K562 (cell line): Measurements from ENCODE around the gene PLCB4. TPM values are rescaled to one million over a fixed set of nuclear protein-coding genes. Genes with fewer than 3 reads are reported as not detected.

ENCODE experiments used
- ATAC-seq: fragments of 200-7000 bp; cut with Tn5 transposase; 3 replicates; pipeline ENCODE4 v1.9.1; 2020; ENCODE audit warnings: moderate library complexity
- BruUV-seq: library from RNA; stranded (reverse); fragments of 400-500 nt; replicated peaks from 2 replicates; lab custom pipeline; 2021; lab: Mats Ljungman, UMichigan
- CTCF ChIA-PET: fragments of 300-600 bp; formaldehyde crosslinking; extraction: SDS; loops from one replicate; lab custom pipeline; 2021; ENCODE audit warnings: low intra/inter-chr PET ratio; lab: Yijun Ruan, JAX
- POLR2A ChIA-PET: fragments of 300-600, 350-650 bp; sonication (Branson Sonifier 250); formaldehyde crosslinking; extraction: SDS; loops from one replicate; lab custom pipeline; 2021; ENCODE audit warnings: antibody characterized with exemption, inconsistent platforms; lab: Yijun Ruan, JAX
- DNase-seq, 4 experiments: peaks; one replicate each; pipeline versions ENCODE4 v3.0.0 to v3.0.0-alpha.2; 2011 to 2018; ENCODE audit warnings: low spot score in 3 of 4, mixed read lengths in 3 of 4; ENCODE audit errors: extremely low read depth in 1 of 4
- FAIRE-seq: peaks from 2 replicates; lab custom pipeline; 2011; peaks lifted over from hg19 to GRCh38; lab: Jason Lieb, UNC
- H2AFZ ChIP-seq: 2 replicates; pipeline ENCODE4 v1.6.0; 2011; ENCODE audit warnings: low read depth, low read length, control low read depth, inconsistent platforms
- H3K27ac ChIP-seq: fragments of 200-600 bp; 3 replicates; pipeline ENCODE4 v1.8.0; 2011; ENCODE audit warnings: low read depth, mild to moderate bottlenecking, control low read depth, inconsistent platforms, low read length, moderate library complexity, mixed read lengths; ENCODE audit errors: extremely low read depth
- H3K27me3 ChIP-seq, 2 experiments: fragments of 300-600 bp in 1 of 2; 2 replicates in 1 of 2; 3 replicates in 1 of 2; pipeline versions ENCODE4 v1.6.0 to v1.8.0; 2011; ENCODE audit warnings: inconsistent platforms in 2 of 2, low read length in 2 of 2, mild to moderate bottlenecking in 1 of 2, mixed read lengths in 1 of 2, moderate library complexity in 1 of 2; ENCODE audit not compliant: control insufficient read depth in 2 of 2, insufficient read depth in 2 of 2
- H3K36me3 ChIP-seq: fragments of 300-600 bp; 3 replicates; pipeline ENCODE4 v1.8.0; 2011; ENCODE audit warnings: mild to moderate bottlenecking, low read length, inconsistent platforms; ENCODE audit not compliant: control insufficient read depth, insufficient read depth
- H3K4me1 ChIP-seq, 2 experiments: fragments of 200-600 bp in 1 of 2; replicated peaks in 1 of 2; 2 replicates in 1 of 2; 3 replicates in 1 of 2; pipeline versions ENCODE4 v1.5.1 to v1.8.0; 2011; ENCODE audit warnings: inconsistent platforms in 2 of 2, low read length in 2 of 2, mild to moderate bottlenecking in 1 of 2, mixed read lengths in 1 of 2, moderate library complexity in 1 of 2; ENCODE audit not compliant: control insufficient read depth in 2 of 2, insufficient read depth in 2 of 2
- H3K4me2 ChIP-seq: 2 replicates; pipeline ENCODE4 v1.6.1; 2011; ENCODE audit warnings: low read length, control low read depth, inconsistent platforms, mixed read lengths; ENCODE audit not compliant: insufficient read depth
- H3K4me3 ChIP-seq: fragments of 200-600 bp; sonication (generic), shearing (Covaris generic); 2 replicates; pipeline ENCODE4 v1.5.1; 2016; ENCODE audit warnings: control low read depth, inconsistent platforms
- H3K79me2 ChIP-seq: fragments of 200-600 bp; 3 replicates; pipeline ENCODE4 v1.8.0; 2011; ENCODE audit warnings: low read length, inconsistent platforms; ENCODE audit not compliant: control insufficient read depth, insufficient read depth
- H3K9ac ChIP-seq, 2 experiments: 2 replicates each; pipeline versions ENCODE4 v1.6.0 to v1.6.1; 2011; ENCODE audit warnings: low read depth in 2 of 2, low read length in 2 of 2, control low read depth in 1 of 2, inconsistent platforms in 1 of 2, mild to moderate bottlenecking in 1 of 2, mixed read lengths in 1 of 2; ENCODE audit not compliant: insufficient read depth in 1 of 2
- H3K9me1 ChIP-seq: one replicate; pipeline ENCODE4 v1.6.0; 2011; ENCODE audit warnings: inconsistent platforms, mild to moderate bottlenecking, low read length, moderate library complexity; ENCODE audit not compliant: control insufficient read depth, insufficient read depth
- H3K9me3 ChIP-seq: replicated peaks from 2 replicates; pipeline ENCODE4 v1.5.1; 2011; ENCODE audit warnings: low read depth, low read length, inconsistent platforms; ENCODE audit not compliant: control insufficient read depth, insufficient read depth
- H4K20me1 ChIP-seq: replicated peaks from 2 replicates; pipeline ENCODE4 v1.6.1; 2011; ENCODE audit warnings: low read length, inconsistent platforms, mixed read lengths; ENCODE audit not compliant: control insufficient read depth, insufficient read depth
- ARID4B ChIP-seq: sonication (generic); formaldehyde crosslinking; IDR thresholded peaks from 2 replicates; pipeline ENCODE4 v1.8.0; 2022; ENCODE audit warnings: mild to moderate bottlenecking, missing genetic modification reagents
- EZH2 ChIP-seq: IDR thresholded peaks from 2 replicates; pipeline ENCODE4 v1.6.1; 2012; ENCODE audit warnings: low read depth, mild to moderate bottlenecking, inconsistent platforms, low read length, borderline replicate concordance
- MCM2 ChIP-seq: fragments of 450-650 bp; IDR thresholded peaks from 2 replicates; pipeline ENCODE4 v1.6.1; 2017; ENCODE audit warnings: low read depth, mild to moderate bottlenecking
- MXD1 ChIP-seq: fragments of 250-450 bp; sonication (Bioruptor Pico); IDR thresholded peaks from 2 replicates; pipeline ENCODE4 v1.8.0; 2021; ENCODE audit warnings: borderline replicate concordance, mild to moderate bottlenecking, moderate library complexity; ENCODE audit not compliant: poor library complexity, severe bottlenecking
- SP1 ChIP-seq: sonication (generic); formaldehyde crosslinking; IDR thresholded peaks from 2 replicates; pipeline ENCODE4 v1.8.1; 2022; ENCODE audit warnings: mild to moderate bottlenecking, missing genetic modification reagents
- TFE3 ChIP-seq: fragments of 450-650 bp; formaldehyde crosslinking; IDR thresholded peaks from 2 replicates; pipeline ENCODE4 v1.4.0; 2020; ENCODE audit warnings: mild to moderate bottlenecking, mixed read lengths
- U2AF2 ChIP-seq: fragments of 200-400 bp; formaldehyde crosslinking; optimal IDR thresholded peaks from 2 replicates; pipeline ENCODE3; 2017; ENCODE audit warnings: low read depth, mild to moderate bottlenecking, low read length
- XRCC5 ChIP-seq: fragments of 200-400 bp; formaldehyde crosslinking; IDR thresholded peaks from 2 replicates; pipeline ENCODE4 v1.6.1; 2017; ENCODE audit warnings: low read depth, mild to moderate bottlenecking, low read length
- ZBTB8A ChIP-seq: fragments of 450-650 bp; IDR thresholded peaks from 2 replicates; pipeline ENCODE4 v1.6.1; 2018; ENCODE audit warnings: mild to moderate bottlenecking, moderate library complexity; ENCODE audit not compliant: partially characterized antibody
- ZNF143 ChIP-seq: sonication (generic); formaldehyde crosslinking; IDR thresholded peaks from 2 replicates; pipeline ENCODE4 v1.9.0; 2022; ENCODE audit warnings: mild to moderate bottlenecking, missing genetic modification reagents
- ZNF280A ChIP-seq: fragments of 450-650 bp; IDR thresholded peaks from 2 replicates; pipeline ENCODE4 v1.6.1; 2018; ENCODE audit warnings: mild to moderate bottlenecking, low read depth; ENCODE audit not compliant: partially characterized antibody
- WGBS: fragments of 100-300 bp; shearing (Covaris generic); methylation state at CpG from one replicate; pipeline ENCODE4 v1.1.6; 2016; ENCODE audit warnings: low coverage, mixed read lengths; ENCODE audit not compliant: insufficient coverage; ENCODE audit errors: missing lambda C conversion rate; 5-methylcytosine and 5-hydroxymethylcytosine counted together
- in situ Hi-C: fragments of 300-500 bp; cut with MboI; formaldehyde crosslinking; loops from 4 replicates; pipeline ENCODE4 v1.15.0; 2018; ENCODE audit warnings: inconsistent platforms, mixed read lengths
- intact Hi-C: fragments of 100-400 bp; cut with micrococcal nuclease; formaldehyde crosslinking; loops from 2 replicates; pipeline ENCODE4 v1.14.2; 2022
- polyA plus RNA-seq, 8 experiments: library from polyadenylated mRNA; depleted of rRNA in 4 of 8; stranded (reverse) in 5 of 8; unstranded in 3 of 8; fragments of >200 nt; fragmentation: Nextera tagmentation in 2 of 8; fragmentation: Illumina TruSeq in 1 of 8; extraction: Ambion mirVana in 2 of 8; extraction: Trizol in 1 of 8; gene quantifications; 2 replicates each; pipeline versions ENCODE4 v1.2.1 to v1.2.3, GENCODE V29; 2011 to 2014; ENCODE audit warnings: inconsistent platforms in 1 of 8, missing spikeins in 1 of 8
- total RNA-seq, 7 experiments: library from RNA; depleted of rRNA in 6 of 7; stranded (reverse); fragments of >200 nt in 6 of 7; fragmentation: Illumina TruSeq in 2 of 7; extraction: Trizol in 2 of 7; gene quantifications; 2 replicates each; pipeline versions ENCODE4 v1.2.1 to v1.2.3, GENCODE V29; 2011 to 2021; ENCODE audit warnings: low replicate concordance in 1 of 7

PLCB4 gene
- total and polyA plus RNA-seq, 9 of the 15 experiments (the other 6 are each of a cell fraction or from before 2014, with no cell fraction given): 0.20 to 2.9 (median 0.52) TPM

- TF ChIP-seq ZNF280A (no peak), MCM2 (no peak)
Measured at GRCh38 chr20:9109566-9109965, 40.7 kb downstream of the PLCB4 start (continued).

GRCh38 chr20:9110365-9110764, 41.5 kb downstream of the PLCB4 start:
- no peaks in the 10 kb centered on the region for H3K36me3 ChIP-seq
- no peaks in the 10 kb centered on the region for H4K20me1 ChIP-seq
- H3K27ac ChIP-seq: no peak overlapping the region
- no peak overlapping the region for H3K4me2 ChIP-seq
- ChIA-PET POLR2A (no interaction called here), CTCF (no interaction called here)
- no peak for FAIRE-seq
- ATAC-seq: no peak
- H3K9me3 ChIP-seq: no peaks in the 10 kb centered on the region; the same call in 1 of the 2 replicates
- H3K4me1 ChIP-seq: no peaks in the 10 kb centered on the region
- BruUV-seq: no TSS peak
- in situ Hi-C loops (no loop called here), intact Hi-C loops (no loop called here)
- no peak for DNase-seq
- no peaks in the 10 kb centered on the region for H3K9me1 ChIP-seq
- WGBS: 10% methylated on average over 1 of the region's 1 CpG
- H2AFZ ChIP-seq: no peak overlapping the region
- no peaks in the 10 kb centered on the region for H3K79me2 ChIP-seq
- H3K9ac ChIP-seq: no peak overlapping the region
- no peaks in the 10 kb centered on the region for H3K27me3 ChIP-seq
- no peak overlapping the region for H3K4me3 ChIP-seq
- TF ChIP-seq EZH2 (no peak), MXD1 (no peak), ZNF143 (CRISPR knock-in tag) (no peak), U2AF2 (no peak), TFE3 (CRISPR knock-in tag) (no peak), XRCC5 (no peak), ZBTB8A (no peak), ARID4B (no peak), SP1 (no peak)
